DMS79 (cell line): ENCODE measurements around the gene EXO5.
"Not testable (repeated sequence)": the region's sequence is repeated elsewhere in the genome, so short reads cannot be mapped to it uniquely, and the experiment has no call there.

ENCODE experiments used
- DNase-seq: peaks from one replicate; lab custom pipeline; 2025; lab: John Stamatoyannopoulos, UW

The EXO5 gene

DNA sequence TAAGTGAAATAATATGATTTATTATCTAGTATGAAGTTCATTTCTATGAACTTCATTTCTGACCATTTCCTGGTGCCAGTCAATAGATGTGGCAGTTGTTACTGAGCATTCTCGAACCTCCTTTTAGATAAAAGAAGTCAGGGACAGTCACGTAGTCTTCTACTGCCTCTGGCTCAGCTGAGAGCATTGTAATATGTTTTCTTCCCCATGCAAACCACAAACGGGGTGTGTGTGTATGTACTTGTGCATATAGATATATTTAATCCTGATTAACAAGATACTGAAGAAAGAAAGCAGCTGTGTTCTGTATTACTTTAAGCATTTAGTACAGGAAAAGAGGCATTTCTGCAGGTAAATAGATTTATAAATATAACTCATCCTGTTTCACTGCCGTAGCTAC lies 44.5 kb downstream of the EXO5 start:
- DNase-seq, result no peak

DNA sequence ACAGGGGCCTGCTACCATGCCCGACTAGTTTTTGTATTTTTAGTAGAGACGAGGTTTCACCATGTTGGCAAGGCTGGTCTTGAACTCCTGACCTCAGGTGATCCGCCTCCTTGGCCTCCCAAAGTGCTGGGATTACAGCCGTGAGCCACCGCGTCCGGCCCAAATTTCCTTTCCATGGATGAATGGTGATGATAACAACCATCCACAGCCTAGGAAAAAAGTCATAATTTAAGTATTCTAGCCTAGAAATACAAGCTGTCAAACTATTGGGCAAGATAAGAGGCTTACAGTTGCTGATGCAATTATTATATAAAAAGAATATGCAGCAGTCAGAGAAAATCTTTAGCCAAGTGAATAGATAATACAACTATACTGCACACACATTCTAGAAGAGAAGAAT lies 46.2 kb downstream of the EXO5 start:
- not testable (repeated sequence) for DNase-seq

DNA sequence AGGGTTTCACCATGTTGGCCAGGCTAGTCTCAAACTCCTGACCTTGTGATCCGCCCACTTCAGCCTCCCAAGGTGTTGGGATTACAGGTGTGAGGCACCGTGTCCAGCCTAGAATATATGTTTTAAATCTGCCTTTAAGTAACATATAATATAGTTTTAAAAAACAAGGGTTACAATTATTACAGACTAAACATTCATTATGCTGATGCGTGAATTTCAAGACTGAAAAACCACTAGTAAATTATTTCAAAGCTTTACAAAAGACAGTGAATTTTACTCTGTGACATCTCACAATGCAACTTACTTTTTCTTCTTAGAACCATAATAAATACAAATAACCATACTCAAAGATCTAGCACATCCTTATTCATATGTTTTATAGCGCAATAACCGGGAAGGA lies 47.6 kb downstream of the EXO5 start:
- no peak for DNase-seq

DNA sequence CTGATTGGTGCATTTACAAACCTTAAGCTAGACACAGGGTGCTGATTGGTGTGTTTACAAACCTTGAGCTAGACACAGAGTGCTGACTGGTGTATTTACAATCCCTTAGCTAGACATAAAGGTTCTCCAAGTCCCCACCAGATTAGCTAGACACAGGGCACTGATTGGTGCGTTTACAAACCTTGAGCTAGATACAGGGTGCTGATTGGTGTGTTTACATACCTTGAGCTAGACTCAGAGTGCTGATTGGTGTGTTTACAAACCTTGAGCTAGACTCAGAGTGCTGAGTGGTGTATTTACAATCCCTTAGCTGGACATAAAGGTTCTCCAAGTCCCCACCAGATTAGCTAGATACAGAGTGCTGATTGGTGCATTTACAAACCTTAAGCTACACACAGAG lies 49.7 kb downstream of the EXO5 start:
- DNase-seq, result not testable (repeated sequence)

DNA sequence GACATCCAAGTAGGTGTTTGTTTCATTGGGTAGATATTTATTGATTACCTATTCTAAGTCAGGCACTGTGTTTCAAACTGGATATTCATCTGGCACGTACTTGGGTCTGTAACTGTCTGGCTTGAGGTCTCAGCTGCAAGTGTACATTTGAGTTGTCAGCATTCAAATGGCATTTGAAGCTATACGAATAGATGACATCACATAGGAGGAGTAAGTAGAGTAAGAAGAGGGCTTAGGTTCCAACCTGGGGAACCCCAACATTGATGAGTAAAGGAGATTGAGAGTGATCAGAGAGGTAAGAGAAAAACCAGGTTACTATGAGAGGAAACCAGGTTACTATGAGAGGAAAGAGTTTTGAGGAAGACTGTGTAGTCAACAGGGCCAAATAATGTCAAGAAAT lies 53.6 kb downstream of the EXO5 start:
- no peak for DNase-seq

DNA sequence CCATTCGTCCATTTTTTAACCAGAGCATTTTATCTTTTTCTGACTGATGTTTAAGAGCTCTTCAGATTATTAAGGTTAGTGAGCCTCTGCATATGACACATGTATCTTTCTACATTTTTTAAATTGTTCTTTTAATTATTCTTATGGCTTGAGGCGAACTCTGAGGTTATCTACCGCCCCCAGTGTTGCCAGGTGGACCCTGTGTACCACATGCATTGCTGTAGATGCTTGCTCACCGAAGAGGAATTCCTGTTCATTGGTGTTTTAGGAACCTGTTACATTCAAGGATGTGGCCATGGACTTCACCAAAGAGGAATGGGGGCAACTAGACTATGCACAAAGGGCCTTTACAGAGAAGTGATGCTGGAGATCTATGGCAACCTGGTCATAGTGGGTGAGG lies 54.7 kb downstream of the EXO5 start:
- no peak for DNase-seq

DNA sequence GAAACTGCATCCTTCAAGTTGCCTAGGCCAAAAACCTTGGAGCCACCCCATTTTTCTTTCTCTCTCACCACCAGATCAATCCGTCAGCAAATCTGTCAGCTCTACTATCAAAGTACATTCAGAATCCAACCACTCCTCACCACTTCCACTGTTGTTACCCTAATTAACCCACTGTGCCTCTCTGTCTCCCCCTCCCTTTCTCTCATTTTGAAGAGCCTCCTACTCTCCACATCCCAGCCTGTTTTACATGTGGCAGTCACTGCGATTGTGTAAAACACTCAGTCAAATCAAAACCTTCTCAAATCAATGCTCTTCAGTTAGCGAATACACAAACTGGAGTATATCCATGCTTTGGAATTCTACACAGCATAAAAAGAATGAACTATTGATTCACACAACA lies 55.9 kb downstream of the EXO5 start:
- no peak for DNase-seq

DNA sequence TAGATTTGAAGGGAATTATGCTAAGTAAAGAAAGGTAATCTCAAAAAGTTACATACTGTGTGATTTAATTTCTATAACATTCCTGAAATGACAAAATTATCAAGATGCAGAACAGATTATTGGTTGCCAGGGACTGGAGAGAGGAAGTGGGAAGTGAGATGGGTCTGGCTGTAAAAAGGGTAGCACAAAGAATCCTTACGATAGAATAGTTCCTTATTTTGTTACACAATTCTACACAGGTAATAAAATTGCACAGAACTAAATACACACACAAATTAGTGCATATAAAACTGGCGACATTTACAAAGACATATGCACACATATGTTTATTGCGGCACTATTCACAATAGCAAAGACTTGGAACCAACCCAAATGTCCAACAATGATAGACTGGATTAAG lies 56.3 kb downstream of the EXO5 start:
- DNase-seq, result no peak
